ENCODE measurements around the gene RAB31.

DNA sequence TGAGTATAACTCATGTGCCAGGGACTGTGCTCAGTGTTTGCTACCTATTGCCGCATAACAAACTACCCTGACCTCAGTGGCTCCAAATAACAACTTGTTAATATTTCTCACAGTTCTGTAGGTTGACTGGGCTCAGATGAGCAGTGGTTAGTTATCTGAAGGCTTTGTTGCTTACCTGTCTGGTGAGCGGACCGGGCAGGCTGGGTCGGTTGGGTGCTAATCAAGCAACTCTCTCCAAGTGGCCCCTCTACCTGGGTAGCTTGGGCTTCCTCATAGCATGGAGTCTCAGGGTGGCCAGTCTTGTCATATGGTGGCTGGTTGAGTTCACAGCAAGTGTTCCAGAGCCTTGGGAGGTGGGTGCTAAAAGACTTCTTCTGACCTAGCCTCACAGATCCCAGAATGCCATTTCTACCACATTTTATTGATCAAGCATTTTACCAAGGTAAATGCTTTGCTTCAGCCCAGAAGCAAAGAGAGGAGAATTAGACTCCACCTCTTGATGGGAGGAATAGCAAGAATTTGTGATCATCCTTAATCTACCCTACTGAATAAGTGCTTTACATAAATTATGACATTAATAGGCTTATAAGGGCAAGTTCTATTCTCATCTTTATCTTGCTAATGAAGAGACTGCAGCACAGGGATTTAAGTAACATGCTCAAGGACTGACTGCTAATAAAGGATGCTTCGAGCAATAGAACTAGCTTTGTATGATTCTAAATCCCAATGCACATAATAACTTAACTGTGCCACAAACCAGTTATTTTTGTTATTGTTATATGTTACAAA, 16.9 kb downstream of the RAB31 start:
- no peak for TF ChIP-seq REST (IDR thresholded peaks at IDR 0.05; ENCODE audit: borderline replicate concordance)
- TF ChIP-seq TAF1 (IDR thresholded peaks at IDR 0.05; ENCODE audit: low read depth) = no peak
- TF ChIP-seq POLR2AphosphoS5 (IDR thresholded peaks at IDR 0.05) = no peak
- TF ChIP-seq, protein P1, sequence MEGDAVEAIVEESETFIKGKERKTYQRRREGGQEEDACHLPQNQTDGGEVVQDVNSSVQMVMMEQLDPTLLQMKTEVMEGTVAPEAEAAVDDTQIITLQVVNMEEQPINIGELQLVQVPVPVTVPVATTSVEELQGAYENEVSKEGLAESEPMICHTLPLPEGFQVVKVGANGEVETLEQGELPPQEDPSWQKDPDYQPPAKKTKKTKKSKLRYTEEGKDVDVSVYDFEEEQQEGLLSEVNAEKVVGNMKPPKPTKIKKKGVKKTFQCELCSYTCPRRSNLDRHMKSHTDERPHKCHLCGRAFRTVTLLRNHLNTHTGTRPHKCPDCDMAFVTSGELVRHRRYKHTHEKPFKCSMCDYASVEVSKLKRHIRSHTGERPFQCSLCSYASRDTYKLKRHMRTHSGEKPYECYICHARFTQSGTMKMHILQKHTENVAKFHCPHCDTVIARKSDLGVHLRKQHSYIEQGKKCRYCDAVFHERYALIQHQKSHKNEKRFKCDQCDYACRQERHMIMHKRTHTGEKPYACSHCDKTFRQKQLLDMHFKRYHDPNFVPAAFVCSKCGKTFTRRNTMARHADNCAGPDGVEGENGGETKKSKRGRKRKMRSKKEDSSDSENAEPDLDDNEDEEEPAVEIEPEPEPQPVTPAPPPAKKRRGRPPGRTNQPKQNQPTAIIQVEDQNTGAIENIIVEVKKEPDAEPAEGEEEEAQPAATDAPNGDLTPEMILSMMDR (IDR thresholded peaks at IDR 0.05; ENCODE audit: poor library complexity, severe bottlenecking) = no peak
- TF ChIP-seq EZH2 (IDR thresholded peaks at IDR 0.05; ENCODE audit: borderline replicate concordance, insufficient read depth, low read length, poor library complexity, severe bottlenecking) = no peak
- TF ChIP-seq EP300 (conservative IDR thresholded peaks at IDR 0.05; ENCODE audit: poor library complexity, severe bottlenecking) = no peak
- no peak for TF ChIP-seq MXI1 (conservative IDR thresholded peaks at IDR 0.05; ENCODE audit: poor library complexity, severe bottlenecking)
- TF ChIP-seq SMC3 (conservative IDR thresholded peaks at IDR 0.05; ENCODE audit: poor library complexity) = no peak

Data from neural cell (in vitro differentiated cells).